Iris pigment epithelial cell (primary cell): ENCODE measurements around the gene CLPSL2.
"Not testable (repeated sequence)": the region's sequence is repeated elsewhere in the genome, so short reads cannot be mapped to it uniquely, and the experiment has no call there.

Source experiments
- DNase-seq: peaks from one replicate; pipeline ENCODE4 v3.0.0-alpha.2; 2011; ENCODE audit warnings: low read depth

Gene CLPSL2

GRCh38 chr6:35776364-35777215 is at the start of gene CLPSL2:
TSS of gene CLPSL2 (plus strand) at chr6:35776598. CDS start at chr6:35776619, 21 bp downstream.
- DNase-seq, result no peak

- peak; percentile 88 for DNase-seq
Measured at GRCh38 chr6:35727231-35727934, 49.0 kb upstream of the CLPSL2 start.

- DNase-seq, result peak; percentile 99
Measured at GRCh38 chr6:35727935-35728682, 48.3 kb upstream of the CLPSL2 start.

GRCh38 chr6:35728683-35729678 is 47.4 kb upstream of the CLPSL2 start:
- DNase-seq, result no peak

- DNase-seq, result no peak
Measured at GRCh38 chr6:35729722-35730121, 46.7 kb upstream of the CLPSL2 start.

GRCh38 chr6:35730745-35731413 is 45.5 kb upstream of the CLPSL2 start:
- DNase-seq, result no peak

GRCh38 chr6:35731414-35731735 is 45.0 kb upstream of the CLPSL2 start:
- DNase-seq, result peak; percentile 85

GRCh38 chr6:35731736-35732532 is 44.5 kb upstream of the CLPSL2 start:
- DNase-seq, result peak; percentile 97

GRCh38 chr6:35733633-35734032 is 42.8 kb upstream of the CLPSL2 start:
- no peak for DNase-seq

GRCh38 chr6:35734319-35734718 is 42.1 kb upstream of the CLPSL2 start:
- not testable (repeated sequence) for DNase-seq

- no peak for DNase-seq
Measured at GRCh38 chr6:35735452-35735851, 40.9 kb upstream of the CLPSL2 start.

- DNase-seq, result peak; percentile 47
Measured at GRCh38 chr6:35736253-35736894, 40.0 kb upstream of the CLPSL2 start.

- DNase-seq, result no peak
Measured at GRCh38 chr6:35736982-35737412, 39.4 kb upstream of the CLPSL2 start, which contains the start of gene ARMC12. TSS of gene ARMC12 (plus strand) at chr6:35737032. CDS start at chr6:35737109, 77 bp downstream.

GRCh38 chr6:35737413-35738211 is 38.8 kb upstream of the CLPSL2 start:
- peak; percentile 85 for DNase-seq

- no peak for DNase-seq
Measured at GRCh38 chr6:35739645-35740524, 36.5 kb upstream of the CLPSL2 start.

- no peak for DNase-seq
Measured at GRCh38 chr6:35742842-35743241, 33.6 kb upstream of the CLPSL2 start.

GRCh38 chr6:35745509-35745908 is 30.9 kb upstream of the CLPSL2 start:
- DNase-seq, result no peak
